Measurements from ENCODE around the gene CDCA3.
"Not testable (repeated sequence)": the region's sequence is repeated elsewhere in the genome, so short reads cannot be mapped to it uniquely, and the experiment has no call there.

CDCA3 gene

DNA sequence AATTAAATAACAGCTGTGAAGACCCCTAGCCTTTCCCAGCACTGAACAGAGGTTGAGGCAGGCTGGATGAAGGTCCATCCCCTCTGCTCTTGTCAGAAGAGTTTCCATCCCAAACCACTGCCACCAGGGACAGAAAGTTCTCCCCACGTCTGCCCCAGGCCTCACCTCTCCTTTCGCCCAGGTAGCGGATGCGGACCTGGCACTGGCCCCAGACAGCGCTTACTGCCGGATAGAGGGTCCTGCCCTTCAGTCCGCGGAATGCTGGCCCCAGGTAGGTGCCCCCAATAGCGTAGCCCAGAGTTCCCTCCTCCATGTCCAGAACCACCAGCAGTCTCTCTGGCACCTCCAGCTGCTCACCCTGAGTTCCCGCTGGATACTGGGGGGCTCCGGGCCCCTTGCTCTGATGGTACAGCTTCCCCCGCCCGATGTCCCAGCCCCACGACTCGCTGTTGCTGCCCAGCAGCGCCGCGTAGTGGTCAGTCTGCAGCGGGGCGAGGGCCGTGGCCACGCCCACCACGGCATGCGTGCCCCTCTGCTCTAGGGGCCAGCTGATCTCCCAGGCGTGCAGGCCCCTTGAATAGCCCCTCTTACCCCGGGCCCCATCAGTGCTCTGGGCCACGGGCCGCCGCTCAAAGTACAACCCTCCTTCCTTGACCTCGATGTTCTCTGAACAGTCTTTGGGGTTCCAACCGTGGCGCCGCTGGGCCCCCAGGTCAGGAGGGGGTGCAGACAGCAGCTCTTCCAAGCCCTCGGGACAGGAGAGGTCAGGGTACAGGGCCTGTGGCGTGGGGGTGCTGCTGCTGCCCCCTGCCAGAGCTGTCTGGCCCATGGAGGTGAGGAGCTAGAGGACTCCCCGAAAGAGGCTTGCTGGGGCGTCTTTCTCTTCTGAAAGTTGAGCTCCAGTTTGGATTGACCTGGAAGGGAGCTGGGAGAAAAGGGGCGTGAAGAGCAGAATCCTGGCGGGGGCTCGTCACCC, 21.3 kb upstream of the CDCA3 start:
- peak; percentile 90 for DNase-seq

DNA sequence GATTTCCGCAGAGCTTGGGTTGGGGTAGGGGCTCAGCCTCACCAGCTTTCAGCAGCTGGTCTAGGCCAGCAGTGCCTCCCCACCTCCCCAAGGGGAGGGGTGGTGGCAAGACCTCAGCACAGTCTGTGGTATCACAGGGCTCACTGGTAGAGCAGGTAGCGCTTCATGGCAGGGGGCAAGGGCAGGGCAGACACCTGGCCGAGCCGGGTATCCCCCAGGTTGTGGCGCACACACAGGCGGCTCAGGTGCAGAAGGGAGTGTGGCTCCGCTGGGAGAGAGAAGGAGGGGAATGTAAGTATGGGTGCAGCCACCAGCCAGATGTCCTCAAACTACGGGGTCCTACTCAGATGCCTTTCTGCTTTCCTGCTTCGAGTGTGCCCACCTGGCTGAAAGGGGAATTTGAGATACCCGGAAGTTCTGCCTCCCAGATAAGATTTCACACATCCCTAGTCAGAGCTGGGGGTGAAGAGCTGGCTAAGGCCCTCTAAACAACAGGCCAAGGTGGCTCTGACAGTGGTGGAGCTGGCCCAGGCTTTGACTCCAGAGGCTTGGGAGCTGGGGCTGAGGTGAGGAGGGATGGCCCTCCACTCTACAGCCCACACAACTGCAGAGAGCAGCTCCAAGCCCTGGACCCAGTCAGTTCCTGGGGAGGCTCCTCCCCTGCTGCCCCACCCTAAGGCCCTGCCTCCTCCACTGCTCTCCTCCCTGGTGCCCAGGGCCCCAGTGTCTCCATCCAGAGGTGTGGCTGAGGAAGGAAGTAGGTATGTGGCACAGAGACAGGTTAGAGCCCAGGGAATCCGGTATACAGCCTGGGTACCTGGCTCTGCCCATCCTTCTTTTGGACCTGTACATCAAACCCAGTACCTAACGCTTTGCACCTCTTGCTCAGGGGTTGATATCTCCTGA, 20.2 kb upstream of the CDCA3 start:
- DNase-seq = peak; percentile 73

DNA sequence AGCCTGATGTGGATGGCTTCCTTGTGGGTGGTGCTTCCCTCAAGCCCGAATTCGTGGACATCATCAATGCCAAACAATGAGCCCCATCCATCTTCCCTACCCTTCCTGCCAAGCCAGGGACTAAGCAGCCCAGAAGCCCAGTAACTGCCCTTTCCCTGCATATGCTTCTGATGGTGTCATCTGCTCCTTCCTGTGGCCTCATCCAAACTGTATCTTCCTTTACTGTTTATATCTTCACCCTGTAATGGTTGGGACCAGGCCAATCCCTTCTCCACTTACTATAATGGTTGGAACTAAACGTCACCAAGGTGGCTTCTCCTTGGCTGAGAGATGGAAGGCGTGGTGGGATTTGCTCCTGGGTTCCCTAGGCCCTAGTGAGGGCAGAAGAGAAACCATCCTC, 19.2 kb upstream of the CDCA3 start:
- DNase-seq = not testable (repeated sequence)

DNA sequence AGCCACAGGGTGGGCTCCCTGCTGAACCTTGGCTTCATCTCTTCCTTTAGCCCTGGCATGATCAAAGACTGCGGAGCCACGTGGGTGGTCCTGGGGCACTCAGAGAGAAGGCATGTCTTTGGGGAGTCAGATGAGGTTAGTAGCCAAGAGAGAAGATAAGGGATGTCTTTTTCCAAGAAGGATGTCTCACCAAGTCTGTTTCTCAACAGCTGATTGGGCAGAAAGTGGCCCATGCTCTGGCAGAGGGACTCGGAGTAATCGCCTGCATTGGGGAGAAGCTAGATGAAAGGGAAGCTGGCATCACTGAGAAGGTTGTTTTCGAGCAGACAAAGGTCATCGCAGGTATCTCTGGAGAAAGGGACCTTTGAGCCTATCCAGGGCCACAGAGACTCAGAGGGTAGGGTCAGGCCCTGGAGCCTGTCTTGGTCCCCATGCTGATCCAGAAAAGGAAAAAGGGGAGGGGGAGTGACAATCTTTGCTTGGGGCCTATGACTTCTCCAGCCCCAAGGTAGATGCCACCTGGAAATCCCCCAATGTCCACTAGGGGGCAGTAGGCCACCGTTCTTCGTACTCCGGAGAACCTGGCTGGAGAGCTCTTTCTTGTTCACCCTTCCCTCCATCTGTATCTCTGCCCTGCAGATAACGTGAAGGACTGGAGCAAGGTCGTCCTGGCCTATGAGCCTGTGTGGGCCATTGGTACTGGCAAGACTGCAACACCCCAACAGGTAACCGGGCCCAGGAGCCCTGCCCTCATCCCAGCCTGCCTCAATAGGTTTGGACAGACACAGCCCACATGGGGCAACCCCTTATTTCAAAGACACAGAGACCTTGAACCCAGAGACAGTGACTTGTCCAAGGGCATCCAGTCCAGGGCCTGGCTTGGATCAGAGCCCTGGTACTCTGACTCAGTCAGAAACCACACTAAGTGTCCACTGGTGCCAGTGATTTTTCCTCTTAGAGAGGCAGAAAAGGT, 18.2 kb upstream of the CDCA3 start:
- peak; percentile 87 for DNase-seq

DNA sequence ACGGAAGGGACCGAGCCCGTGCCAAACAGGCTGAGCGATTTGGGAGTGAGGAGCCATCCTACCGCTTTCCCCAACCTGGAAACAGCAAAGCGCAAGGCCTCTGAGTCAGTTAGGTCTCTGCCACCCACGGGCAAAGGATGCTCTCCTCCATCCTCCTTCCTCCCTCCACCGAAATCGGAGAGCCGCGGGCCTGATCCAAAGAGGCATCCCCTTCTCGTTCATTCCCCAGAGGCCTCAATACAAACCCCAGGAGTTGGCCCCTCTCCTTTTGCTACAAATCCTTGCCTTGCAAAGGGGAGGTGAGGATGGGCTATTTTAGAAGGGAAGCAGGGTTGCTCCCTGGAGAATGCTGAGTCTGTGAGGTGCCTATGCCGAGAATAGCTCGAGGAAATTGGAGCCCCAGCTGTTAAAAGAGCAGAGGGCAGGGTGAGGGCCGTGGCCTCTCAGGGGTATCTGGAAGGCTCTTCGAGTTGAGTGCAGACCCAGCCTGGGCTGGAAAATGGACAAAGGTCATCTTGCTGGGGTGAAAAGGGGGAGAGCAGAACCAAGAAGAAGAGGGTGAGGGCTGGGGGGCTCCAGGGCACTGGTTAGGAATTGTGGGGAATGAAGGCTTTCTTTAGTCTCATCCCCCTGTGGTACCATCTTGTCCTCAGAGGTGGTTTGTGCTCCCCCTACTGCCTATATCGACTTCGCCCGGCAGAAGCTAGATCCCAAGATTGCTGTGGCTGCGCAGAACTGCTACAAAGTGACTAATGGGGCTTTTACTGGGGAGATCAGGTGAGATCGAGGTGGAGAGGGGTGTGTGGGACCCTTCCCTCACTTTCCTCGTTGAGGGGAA, 17.3 kb upstream of the CDCA3 start:
- DNase-seq = peak; percentile 35

DNA sequence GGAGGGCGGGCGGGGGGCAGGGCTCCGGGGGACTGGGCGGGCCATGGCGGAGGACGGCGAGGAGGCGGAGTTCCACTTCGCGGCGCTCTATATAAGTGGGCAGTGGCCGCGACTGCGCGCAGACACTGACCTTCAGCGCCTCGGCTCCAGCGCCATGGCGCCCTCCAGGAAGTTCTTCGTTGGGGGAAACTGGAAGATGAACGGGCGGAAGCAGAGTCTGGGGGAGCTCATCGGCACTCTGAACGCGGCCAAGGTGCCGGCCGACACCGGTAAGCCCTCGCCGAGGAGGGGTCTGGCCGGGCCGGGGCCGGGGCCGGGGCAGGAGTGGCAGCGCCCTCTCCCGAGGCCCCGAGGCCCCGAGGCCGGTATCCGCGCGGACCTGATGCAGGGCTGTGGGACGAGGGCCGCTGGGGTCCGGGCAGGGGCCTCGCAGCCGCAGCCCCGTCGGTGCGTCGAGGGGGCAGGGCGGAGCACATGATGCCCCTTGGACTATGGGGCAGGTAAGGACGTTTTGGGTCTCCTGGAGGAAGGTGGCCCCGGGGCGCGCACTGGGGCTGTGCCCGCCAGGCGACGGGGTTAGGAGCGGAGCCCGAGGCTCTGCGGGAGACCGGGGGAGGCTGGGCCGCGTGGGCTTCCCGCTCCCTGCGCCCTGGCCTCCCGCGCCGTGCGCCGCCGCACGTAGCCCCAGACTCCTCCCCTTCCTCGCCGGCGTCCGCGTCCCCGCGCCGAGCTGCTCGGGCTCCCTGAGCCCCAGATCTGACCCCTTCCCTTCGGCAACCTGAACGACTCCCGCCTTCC, 16.5 kb upstream of the CDCA3 start, which contains the start of gene TPI1:
TPI1 (plus strand) TSS at position 119 of the 798 bp plus-strand sequence; CDS start at position 155, 36 bp downstream.
- DNase-seq = peak; percentile 90

DNA sequence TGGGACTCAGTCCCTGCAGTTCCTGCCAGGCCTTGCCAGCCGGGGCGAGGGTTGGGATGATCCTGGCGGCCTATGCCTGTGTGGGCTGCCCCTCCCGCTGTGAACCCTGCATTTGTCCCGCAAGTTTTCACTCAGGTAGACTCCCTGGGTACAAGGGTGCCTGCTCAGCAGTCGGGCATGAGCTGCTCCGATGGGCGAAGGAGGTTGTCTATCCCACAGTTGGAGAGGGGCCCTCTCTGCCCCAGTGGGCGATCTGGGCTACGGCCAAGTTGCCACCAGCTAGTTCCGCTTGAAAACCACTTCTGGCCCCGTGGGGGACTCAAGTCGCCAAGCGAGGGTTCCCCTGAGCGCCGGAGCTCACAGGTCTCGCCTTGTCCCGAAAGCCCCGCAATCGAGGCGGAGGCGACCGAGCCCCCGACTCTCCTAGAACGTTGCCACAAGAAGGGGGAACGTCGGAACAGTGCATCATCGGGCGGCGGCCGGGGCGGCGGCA, 15.9 kb upstream of the CDCA3 start:
- no peak for DNase-seq

DNA sequence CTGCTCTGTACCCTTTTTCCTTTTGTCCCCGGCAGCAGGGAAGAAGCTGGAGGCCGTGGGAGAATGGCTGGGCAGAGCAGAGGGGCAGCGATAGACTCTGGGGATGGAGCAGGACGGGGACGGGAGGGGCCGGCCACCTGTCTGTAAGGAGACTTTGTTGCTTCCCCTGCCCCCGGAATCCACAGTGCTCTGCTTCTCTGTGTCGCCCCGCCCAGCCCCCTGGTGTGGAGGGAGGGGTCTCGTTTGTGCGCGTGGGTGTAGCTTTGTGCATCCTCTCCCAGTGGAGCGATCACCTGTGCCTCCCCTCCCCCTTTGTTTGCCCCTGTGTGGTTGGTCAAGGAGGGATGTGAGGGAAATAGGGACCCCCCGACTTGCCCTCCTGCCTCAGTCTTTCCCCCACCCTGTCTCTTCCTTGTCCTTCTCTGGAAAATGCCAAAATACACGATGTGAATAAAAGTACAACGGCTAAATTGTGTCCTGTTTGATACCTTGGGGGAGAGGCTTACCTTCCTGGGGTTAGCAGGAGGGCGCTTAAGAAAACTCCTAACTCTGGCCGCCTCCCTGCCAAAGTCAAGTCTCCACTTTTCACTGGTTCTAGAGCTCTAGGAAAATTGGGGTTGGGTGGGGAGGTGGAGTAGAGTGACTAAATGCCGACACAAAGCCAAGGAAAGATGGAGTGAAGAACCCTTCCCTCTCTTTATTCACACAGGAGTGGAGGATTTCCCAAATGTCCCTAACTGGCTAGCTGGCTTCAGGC, 15.3 kb upstream of the CDCA3 start:
- DNase-seq = no peak

DNA sequence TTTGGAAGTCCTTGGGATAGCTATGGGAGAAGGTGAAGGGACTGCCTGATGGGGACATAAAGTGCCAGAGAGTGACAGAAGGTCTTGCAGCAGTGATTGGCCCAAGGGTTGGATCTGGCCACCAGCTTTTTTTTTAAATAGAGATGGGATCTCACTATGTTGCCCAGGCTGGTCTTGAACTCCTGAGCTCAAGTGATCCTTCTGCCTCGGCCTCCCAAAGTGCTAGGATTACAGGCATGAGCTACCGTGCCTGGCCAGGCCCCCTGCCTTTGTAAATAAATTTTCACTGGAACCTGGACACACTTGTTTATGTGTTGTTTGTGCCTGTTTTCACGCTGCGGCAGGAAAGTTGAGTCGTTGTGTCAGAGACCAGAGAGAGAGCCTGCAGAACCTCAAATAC, 14.2 kb upstream of the CDCA3 start:
- not testable (repeated sequence) for DNase-seq

DNA sequence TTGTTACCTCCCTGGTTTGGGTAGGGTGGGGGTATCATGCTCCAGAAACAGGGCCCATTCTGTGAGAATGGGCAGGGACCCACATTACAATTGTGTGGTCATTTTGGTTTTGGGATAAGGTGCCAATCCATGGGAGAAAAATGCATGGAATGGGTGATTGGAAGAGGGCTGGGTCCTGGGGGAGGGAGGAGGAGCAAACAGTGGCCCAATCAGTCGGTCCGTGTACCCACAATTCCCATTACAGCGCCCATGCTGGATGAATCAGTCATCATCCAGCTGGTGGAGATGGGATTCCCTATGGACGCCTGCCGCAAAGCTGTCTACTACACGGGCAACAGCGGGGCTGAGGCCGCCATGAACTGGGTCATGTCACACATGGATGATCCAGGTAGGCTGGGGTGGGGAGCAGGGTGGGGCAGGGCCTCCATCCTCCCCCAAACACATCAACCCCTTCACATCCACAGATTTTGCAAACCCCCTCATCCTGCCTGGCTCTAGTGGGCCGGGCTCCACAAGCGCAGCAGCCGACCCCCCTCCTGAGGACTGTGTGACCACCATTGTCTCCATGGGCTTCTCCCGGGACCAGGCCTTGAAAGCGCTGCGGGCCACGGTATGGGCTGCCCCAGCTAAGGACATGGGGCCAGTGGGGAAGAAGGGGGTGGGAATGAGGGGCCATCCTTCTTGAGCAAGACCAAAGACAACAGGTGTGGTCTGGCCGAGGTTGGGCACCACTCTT, 12.7 kb upstream of the CDCA3 start:
- no peak for DNase-seq

DNA sequence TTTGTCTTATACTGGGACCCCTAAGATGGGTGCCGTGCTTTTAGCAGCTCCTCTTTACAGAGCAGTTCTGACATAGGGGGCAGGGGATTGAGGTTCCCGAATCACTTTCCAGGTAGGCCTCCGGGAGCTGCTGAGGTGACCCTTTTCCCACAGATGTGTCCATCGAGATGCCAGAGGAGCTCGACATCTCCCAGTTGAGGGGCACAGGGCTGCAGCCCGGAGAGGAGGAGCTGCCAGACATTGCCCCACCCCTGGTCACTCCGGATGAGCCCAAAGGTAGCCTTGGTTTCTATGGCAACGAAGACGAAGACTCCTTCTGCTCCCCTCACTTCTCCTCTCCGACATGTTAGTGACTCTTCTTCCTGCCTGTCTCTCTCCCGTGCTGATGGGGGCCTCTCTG, 11.9 kb upstream of the CDCA3 start:
- DNase-seq = no peak

DNA sequence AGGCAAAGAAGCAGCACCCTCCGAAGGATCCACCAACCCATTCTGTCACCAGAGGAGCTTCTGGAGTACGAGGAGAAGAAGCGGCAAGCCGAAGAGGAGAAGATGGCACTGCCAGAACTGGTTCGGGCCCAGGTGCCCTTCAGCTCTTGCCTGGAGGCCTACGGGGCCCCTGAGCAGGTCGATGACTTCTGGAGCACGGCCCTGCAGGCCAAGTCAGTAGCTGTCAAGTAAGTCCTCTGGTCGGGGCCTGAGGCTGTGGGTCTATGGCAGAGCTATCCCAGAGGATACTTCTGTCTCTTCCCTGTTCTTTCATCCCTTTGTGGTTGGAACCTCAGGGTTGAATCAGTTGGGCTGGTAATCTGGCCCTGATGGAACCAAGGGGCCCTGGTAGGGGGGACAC, 10.3 kb upstream of the CDCA3 start:
- no peak for DNase-seq

DNA sequence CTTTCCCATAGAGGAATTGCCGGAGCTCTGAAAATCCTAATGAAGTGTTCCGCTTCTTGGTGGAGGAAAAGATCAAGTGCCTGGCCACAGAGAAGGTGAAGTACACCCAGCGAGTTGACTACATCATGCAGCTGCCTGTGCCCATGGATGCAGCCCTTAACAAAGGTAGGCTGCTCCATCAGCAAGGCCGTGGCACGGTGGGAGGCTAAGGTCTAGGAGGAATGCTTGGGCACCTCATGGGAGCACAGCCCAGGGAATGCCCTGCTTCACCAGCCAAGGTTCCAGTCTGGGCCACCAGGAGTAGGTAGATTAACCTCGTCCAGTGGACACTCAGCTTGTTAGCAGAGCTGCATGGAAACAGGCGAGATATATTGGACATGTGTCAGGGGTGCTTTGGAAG, 9.9 kb upstream of the CDCA3 start:
- DNase-seq = no peak

DNA sequence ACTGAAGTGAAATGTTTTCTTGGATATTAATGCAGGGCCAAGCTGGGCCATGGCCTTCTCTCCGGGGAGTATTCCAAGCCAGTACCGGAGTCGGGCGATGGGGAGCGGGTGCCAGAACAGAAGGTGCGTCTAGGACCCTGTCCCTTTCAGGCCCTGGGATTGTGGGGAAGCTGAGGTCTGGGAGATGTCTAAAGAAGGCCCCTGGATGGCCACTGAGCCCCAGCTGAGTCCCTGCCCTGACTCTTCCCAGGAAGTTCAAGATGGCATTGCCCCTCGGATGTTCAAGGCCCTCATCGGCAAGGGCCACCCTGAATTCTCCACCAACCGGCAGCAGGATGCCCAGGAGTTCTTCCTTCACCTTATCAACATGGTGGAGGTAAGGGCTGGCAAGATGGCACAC, 9.0 kb upstream of the CDCA3 start:
- DNase-seq = no peak

DNA sequence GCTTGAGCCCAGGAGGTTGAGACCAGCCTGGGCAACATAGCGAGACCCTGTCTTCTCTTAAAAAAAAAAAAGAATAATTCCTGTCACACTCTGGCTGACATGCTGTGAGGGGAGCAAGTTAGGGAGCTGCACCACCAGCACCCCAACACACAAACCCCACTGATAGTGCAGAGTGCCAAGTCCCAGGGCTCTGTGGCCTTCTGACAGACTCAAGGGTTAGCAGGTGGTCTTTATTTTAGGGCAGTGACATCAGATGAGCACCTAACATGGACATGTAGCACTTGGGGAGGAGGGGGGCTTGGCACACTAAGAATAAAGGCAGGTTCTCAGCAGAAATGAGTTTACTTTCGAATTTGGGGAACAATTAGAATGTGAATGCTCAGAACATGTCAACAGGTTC, 7.7 kb upstream of the CDCA3 start:
- DNase-seq = no peak

DNA sequence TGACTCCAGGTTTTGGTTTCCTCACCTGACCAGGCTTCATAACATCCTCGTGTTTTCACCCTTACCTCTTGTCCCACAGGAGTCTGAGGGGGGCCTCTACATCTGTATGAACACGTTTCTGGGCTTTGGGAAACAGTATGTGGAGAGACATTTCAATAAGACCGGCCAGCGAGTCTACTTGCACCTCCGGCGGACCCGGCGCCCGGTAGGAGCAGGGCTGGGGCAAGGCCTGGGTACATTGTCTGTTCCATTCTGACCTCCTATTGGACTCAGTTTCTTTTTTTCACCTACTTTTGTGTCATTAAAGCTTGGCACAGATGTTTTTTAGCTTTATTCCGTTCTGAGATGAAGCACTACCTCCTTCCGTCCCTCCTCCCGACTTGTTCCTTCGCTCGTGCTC, 4.2 kb upstream of the CDCA3 start:
- no peak for DNase-seq

DNA sequence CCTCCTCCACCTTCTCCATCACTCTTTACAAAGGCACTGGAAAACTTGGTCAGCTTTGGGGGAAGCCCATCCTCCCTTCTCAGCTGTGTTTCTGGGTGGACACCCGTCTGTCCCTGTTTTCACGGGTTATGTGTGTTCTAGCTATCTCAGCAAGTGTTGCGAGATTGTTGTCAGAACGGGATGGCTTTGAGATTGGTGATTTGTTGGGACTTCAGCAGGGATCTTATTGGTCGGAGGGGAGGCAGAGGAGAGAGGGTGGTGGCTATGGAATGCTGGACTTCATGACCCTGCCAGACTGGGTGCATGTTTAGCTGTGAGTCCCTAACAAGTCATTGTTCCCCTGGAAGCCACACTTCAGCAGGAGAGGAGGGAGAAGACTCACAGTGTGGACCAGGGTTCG, 3.0 kb upstream of the CDCA3 start:
- DNase-seq = no peak

DNA sequence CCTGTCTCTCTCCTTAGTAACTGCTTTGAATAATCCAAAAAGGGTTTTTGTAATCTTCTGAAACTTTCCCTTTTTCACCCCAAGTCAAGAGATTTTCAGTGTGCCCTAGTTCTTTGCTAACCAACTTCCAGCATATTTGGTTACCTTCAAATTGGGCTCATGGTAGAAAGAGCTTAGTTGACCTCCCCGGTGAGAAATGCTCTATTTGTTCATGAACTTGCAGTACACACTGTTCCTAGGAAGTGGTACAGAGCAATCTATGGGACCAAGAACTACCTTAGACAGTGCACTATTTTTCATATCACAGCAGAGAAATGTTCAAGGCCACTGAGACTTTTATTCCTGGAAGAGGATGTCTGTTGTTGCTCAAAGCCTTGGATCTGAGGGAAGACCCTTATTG, 2.5 kb upstream of the CDCA3 start:
- DNase-seq = no peak
